ENCODE results near the gene RALGAPA1.
"Not testable (repeated sequence)": the region's sequence is repeated elsewhere in the genome, so short reads cannot be mapped to it uniquely, and the experiment has no call there.

RALGAPA1 gene

DNA sequence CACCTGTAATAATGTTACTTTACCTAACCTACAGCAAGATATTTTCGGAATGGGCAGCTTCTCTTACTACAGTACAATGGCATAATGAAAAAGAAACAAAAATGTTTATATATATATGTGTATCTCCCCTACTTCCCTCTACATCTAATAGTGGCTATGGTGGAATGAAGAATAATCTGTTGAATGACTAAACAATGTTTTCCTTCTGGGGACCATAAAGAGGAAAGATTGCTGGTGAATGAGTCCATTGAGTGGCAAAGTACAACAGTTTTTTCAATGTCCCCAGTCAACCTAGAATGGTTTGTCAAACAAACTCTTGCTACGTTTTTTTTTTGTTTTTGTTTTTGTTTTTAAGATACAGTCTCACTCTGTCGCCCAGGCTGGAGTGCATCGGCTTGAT is 47.2 kb downstream of the RALGAPA1 start:
- DNase-seq (ENCODE audit: low read depth) = no peak

DNA sequence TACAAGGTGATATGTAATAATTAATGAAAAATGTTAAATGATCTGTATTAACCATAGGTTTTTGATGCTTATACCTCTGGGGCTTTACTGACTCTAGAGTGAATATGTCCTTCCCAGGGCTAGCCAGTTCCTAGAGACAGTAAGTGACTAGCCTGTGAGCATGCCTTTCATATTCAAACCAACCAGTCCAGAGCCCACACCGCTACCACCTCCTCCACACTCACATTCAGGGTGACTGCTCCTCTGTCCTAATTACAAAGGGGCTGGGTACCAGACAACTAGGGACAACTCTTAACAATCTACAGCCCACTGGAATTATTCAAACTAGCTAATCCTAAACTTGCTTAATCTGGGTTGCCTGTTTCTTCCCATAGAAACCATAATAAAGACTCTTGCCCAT is 49.0 kb downstream of the RALGAPA1 start:
- no peak for DNase-seq (ENCODE audit: low read depth)

DNA sequence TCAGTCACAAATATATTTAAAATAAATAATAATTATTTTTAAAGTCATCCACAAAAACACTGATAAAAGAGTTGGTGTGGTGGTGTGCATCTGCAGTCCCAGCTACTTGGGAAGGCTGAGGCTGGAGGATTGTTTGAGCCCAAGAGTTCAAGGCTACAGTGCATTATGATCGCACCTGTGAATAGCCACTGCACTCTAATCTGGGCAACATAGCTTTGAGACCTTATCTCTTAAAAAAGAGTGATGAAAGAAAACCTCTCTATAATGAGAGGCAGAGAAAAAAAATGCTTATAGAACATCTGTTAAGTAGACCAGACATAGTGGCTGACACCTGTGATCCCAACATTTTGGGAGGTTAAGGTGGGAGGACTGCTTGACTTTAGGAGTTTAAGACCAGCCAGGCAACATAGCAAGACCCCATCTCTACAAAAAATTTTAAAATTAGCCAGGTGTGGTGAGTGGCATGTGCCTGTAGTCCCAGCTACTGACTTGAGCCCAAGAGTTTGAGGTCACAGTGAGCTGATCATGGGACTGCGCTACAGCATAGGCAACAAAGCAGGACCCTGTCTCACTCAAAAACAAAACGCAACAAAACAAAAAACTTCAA is 50.5 kb downstream of the RALGAPA1 start:
- DNase-seq (ENCODE audit: low read depth) = no peak

DNA sequence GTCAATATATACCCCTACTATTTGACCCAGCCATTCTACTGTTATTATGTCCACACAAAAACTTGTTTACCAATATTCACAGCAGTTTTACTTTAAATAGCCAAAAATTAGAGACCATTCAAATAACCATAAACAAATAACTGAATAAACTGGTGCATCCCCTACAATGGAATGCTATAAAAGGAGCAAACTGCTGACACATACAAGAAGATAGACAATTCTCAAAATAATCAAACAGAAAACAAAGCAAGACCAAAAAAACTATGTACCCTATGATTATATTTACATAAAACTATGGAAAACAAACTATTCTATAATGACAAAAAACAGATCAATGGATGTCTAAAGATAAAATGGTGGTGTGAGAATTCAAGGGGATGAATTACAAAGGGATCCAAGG is 54.4 kb downstream of the RALGAPA1 start:
- DNase-seq (ENCODE audit: low read depth) = no peak

DNA sequence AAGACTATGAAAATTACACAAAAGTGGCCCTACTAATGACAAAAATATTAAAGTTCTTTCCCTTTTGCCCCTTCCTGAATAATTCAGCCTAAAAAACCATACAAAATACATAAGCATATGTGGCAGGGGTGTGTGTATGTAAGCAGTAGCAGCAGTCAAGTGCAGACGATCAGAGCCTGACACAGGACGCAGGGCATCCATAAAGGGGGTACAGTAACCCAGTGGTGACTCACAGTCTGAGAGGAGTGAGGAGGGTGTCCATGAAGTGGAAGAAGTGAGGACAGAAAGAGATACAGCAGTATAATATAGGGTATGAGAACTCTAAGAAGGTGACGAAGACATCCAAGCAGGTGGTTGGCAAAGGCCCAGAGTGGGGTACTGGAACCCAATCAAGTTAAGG is 56.7 kb downstream of the RALGAPA1 start:
- DNase-seq (ENCODE audit: low read depth) = no peak

DNA sequence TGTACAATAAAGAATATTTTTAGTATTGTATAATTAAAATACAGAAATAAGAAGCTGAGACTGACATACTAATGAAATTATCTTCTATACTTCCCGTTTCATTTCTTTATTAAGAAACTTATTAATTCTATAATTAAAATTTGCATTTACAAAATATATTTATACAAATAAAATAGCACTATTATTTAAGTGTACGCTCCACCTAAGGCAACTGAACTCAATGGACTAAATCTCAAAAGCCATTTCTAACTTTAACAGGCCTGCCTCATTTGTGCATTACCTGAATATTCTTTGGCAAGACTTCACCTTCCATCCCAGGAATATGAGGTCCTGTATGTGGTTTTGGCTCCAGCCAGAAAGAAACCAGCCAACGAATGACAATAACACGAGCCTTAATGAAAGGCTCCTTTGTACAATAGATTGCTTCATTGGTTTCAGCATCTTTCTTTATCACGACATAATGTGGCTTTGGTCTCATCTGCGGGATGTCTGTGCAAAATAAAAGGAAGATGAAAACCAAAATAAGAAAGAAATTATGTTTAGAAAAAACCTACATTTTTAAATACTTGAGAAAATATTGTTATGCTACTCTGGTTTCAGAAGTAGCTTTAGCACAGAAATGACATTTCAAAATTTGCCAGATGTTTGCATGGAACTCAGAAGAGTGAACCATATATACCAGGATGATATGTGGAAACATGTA is 58.7 kb downstream of the RALGAPA1 start:
- DNase-seq (ENCODE audit: low read depth) = no peak

DNA sequence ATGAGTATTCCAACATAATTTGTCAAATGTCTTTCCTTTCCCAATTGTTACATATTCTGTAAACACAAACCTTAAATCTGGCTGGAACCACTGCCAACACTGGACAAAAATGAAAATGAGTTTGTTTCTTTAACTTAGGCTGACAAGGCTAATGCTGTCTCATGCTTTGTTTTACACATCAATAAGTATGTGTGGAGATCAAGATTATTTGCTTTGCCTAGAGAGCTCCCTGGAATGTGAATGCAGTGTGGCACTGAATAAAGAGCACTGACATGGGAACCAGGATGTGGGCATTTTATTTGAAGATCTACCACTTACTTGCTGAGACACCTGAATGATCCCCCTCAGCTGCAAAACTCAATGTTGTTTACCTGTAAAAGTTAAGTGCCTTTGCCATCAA is 61.7 kb downstream of the RALGAPA1 start:
- DNase-seq (ENCODE audit: low read depth) = no peak

DNA sequence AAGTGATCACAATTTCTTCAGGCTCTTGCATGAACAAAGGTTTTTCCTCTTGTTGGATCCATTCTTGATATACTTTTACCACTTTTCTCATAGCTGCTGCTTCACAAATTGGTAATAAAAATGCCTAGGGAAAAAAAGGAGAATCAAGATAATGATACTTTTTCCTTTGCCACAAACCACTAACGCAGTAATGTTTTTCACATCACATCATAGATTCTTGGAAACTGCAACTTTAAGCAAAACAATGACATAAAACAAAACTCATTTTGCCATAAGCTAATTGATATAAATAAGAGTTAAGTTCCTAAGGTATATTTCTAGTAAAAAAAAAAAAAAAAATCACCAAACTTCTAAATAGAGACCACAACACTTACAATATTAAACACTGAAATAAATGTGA is 66.7 kb downstream of the RALGAPA1 start:
- DNase-seq (ENCODE audit: low read depth) = no peak

DNA sequence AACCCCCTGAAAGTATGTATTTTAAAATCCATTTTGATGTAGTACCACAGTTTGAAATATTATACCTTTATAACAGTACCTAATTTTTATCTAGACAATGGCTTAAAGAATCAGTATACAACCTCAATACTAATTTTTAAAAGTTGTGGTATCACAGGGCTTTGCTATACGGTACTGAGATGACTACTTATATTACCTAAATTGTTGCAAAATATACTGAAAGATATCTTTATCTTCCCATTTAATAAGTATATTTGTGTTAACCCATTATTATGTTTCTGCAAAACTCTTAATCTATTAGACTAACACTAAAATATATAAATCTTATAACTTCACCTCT is 67.1 kb downstream of the RALGAPA1 start:
- DNase-seq (ENCODE audit: low read depth) = no peak

DNA sequence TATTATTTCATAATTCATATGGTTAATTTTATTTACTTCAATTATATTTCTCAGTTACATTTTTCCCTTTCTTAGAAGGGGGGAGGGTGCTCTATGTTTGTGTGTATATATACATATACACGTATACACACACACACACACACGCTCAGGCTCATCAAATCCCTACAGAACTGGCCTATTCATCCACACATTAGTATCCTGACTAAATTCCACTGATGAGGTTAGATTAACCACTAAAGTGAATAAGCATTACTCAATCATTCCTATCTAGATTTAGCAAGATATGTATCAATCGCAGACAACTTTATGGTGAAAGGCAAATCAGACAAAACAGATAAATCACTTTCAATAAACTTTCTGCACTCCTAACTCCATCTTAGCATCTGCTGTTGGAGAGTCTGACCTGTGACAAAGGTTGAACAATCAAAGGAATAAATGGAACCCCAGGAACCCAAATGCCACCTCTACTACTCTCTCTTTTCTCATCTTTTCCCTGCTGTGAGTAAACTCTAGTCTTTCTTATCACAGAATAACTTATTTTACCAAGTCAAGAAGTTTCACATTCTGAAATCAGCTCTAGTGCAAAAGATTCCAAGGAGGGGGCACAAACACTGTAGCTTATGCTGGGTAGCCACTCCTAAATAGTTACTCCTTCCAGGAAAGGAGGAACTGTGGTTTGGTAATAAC is 67.6 kb downstream of the RALGAPA1 start:
- DNase-seq (ENCODE audit: low read depth) = no peak

DNA sequence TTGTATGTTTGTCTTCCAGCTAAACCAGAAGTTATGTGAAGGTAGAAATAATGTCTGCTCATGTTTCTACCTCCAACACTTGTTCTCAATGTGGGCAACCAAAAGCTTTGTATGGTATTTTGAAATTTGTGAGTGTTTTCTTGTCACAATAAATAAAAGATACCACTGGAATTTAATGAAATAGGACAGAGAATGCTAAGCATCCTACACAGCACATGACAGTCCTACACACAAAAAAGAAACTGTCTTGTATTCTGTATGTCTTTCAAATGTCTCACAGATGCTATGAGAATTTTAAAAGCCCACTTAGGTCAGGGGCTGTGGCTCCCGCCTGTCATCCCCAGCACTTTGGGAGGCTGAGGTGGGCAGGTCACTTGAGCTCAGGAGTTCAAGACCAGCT is 68.9 kb downstream of the RALGAPA1 start:
- DNase-seq (ENCODE audit: low read depth) = no peak

DNA sequence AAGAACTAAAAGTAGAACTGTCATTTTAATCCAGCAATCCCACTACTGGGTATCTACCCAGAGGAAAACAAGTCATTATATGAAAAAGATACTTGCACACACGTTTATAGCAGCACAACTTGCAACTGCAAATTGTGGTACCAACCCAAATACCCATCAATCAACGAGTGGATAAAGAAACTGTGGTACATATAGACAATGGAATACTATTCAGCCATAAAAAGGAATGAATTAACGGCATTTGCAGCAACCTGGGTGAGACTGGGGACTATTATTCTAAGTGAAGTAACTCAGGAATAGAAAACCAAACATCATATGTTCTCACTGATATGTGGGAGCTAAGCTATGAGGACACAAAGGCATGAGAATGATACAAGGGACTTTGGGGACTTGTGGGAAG is 73.9 kb downstream of the RALGAPA1 start:
- DNase-seq (ENCODE audit: low read depth) = not testable (repeated sequence)

DNA sequence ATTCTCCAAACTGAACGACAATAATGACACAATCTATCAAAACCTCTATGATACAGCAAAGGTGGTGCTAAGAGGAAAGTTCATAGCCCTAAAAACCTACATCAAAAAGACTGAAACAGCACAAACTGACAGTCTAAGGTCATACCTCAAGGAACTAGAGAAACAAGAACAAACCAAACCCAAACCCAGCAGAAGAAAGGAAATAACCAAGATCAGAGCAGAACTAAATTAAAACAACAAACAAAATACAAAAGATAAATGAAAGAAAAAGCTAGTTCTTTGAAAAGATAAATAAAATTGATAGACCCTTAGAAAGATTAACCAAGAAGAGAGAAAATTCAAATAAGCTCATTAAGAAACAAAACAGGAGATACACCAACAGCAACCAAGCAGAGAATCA is 75.6 kb downstream of the RALGAPA1 start:
- not testable (repeated sequence) for DNase-seq (ENCODE audit: low read depth)

DNA sequence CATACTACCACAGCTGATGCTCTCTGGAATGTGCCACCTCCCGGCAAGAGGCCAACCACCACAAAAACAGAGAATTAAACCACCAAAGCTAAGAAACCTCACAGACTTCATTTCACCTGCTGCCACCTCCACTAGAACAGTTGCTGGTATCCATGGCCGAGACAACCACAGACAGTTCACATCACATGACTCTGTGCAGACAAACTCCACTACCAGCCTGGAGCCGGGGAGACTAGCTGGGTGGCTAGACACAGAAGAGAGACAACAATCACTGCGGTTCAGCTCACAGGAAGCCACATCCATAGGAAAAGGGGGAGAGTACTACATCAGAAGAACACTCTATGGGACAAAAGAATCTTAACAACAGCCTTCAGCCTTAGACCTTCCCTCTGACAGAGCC is 78.2 kb downstream of the RALGAPA1 start:
- no peak for DNase-seq (ENCODE audit: low read depth)

DNA sequence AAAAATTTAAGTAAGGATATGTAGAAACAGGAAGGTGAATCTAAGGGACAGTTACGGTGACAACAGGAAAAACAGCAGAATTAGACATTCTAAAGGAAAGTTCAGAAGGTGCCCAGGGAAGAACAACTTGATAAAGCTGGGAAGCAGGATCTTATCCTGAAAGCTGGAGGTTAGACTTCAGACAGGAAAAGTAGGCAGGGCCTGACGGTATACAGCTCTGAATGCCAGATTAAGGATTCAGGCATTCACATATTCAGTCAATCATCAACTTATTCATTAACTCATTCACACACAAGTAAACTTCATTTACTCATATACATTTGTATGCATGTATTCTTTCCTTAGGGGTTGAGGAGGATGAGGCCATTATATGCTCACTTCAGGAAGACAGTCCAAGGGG is 81.3 kb downstream of the RALGAPA1 start:
- DNase-seq (ENCODE audit: low read depth) = no peak

DNA sequence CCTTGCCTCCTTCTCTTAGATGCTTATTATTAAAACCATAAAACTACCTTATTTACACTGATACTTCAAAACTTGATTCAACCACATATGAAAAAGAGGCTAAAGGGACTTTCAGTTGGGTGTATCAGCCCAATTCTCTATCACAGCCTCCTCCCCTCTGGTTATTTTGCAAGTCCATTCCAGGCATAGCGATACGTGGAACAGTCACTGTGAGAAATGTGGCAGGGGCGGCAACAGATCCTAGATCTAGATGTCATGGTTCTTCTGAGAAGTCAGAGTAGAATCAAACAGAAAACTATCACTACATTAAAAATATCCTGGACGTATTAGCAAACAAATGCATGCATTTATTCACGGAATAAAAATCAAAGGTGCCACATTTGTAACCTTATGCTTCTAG is 83.2 kb downstream of the RALGAPA1 start:
- DNase-seq (ENCODE audit: low read depth) = no peak

DNA sequence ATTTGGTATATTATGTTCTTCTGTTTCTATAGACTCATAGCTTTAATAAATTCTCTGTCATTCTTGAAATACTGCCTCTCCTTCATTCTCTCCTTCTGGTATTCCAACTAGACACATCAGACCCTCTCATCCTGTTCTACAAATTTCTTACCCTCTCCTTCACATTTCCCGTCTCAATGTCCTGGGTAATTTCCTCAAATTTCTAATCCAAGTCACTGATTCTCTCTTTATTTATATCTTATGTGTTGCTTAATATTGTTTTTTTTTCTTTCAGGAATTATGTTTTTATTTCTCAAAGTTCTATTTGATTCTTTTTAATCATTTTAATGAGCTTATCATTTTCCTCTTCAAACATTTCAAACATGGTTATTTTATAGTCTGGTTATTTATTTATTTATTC is 94.0 kb downstream of the RALGAPA1 start:
- no peak for DNase-seq (ENCODE audit: low read depth)

DNA sequence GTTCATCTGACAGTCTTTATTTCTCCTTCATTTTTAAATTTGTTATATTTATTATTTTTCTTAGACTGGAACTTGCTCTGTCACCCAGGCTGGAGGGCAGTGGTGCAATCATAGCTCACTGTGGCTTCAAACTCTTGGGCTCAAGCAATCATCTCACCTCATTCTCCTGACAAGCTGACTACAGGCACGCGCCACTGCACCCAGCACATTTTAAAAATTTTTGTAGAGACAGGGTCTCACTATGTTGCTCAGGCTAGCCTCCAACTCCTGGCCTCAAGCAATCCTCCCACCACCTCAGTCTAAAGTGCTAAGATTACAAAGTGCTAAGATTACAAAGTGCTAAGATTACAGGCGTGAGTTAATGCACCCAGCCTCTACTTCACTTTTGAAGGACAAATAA is 96.6 kb downstream of the RALGAPA1 start:
- no peak for DNase-seq (ENCODE audit: low read depth)

DNA sequence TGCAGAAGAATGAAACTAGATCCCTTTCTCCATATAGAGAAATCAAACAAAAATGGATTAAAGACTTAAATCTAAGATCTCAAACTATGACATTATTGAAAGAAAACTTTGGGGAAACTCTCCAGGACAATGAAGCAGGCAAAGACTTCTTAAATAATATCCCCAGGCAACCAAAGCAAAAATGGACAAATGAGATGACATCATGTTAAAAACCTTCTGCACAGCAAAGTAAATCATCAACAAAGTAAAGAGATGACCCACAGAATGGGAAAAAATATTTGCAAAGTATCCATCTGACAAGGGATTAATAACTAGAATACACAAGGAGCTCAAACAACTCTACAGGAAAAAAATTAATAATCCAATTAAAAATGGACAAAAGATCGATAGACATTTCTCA is 101.0 kb downstream of the RALGAPA1 start:
- no peak for DNase-seq (ENCODE audit: low read depth)

DNA sequence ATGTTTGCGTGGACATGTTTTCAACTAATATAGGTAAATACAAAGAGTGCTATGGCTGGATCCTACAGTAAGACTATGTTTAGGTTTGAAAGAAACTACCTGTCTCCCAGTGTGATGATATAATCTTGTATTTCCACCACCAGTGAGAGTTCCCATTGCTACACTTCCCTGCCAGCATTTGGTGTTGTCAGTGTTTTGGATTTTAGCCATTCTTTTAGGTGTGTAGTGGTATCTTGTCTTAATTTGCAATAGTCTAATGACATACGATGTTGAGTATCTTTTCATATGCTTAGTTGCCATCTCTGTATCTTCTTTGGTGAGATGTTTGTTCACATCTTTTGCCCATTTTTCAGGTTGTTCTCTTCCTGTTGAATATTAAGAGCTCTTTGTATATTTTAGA is 103.5 kb downstream of the RALGAPA1 start:
- DNase-seq (ENCODE audit: low read depth) = no peak

DNA sequence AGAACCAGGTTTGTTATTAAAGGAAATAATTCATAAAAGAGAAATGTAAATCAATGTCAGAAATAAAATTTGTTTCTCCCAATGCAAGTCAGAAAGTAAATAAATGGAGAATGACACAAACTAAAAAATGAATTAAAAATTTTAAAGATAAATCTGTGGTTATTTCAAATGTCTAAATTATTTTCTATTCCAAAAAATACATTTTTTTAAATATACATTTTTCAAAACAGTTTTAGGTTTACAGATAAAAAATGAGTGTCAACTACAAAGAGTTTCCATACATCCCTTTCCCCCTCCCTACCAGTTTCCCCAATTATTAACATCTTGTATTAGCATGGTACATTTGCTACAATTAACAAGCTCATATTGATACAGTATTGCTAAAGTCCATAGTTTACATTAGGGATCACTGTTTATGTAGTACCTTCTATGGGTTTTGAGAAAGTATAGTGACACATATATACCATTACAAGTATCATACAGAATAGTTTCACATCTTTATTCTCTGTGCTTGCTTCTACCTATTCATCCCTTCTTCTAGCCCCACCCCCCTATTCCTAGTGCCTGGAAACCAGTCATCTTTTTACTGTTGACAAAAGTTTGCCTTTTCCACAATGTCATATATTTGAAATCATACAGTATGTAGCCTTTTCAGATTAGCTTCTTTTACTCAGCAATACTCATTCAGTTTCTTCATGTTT is 104.2 kb downstream of the RALGAPA1 start:
- DNase-seq (ENCODE audit: low read depth) = no peak

DNA sequence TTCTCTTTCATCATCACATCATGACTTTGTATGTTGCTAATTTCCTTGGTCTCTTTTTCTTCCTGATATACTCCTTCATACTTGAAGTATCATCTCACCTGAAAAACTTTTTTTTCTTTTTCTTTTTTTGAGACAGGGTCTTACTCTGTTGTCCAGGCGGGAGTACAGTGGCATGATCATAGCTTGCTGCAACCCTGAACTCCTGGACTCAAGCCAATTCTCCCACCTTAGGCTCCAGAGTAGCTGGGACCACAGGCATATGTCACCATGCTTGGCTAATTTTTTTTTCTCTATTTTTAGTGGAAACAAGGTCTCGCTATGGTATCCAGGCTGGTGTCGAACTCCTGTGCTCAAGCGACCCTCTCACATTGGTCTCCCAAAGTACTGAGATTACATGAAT is 107.6 kb downstream of the RALGAPA1 start:
- DNase-seq (ENCODE audit: low read depth) = no peak

DNA sequence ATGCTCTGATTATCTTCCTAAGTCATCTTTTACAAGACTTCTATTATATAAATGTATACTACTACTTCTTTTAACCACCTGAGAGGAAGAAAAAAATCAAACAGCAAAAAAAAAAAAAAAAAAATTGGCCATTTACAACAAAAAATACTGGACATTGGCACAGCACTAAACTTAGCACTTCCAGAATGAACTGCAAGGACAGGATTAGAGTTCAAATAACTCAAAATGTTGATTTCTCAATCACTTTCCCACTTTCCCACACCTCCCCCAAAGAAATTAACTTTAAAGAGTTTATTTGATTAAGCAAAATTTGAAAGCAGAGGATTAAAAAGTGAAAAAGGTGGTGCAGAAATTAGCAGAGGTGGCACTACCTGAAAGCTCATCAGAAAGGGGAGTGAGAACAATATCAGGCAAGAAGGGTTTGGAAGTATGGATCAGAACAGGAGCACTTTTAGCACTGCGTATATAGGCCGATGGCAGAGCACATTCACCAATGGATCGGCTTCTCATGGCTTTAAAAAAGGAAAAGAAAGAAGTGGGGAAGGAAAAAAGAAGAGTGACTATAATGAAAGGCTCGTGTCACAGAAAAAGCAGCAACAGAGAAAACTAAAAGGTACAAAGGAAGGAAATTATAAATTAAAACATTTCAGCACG is 109.2 kb downstream of the RALGAPA1 start:
- DNase-seq (ENCODE audit: low read depth) = no peak

Measured in activated T-helper 1 cell treated with Interleukin-2 at 50 U/mL for 16 hours (primary cell).